HL-60/S4 (cell line): Measurements from ENCODE around the gene RAI14.
"Not testable (repeated sequence)": the region's sequence is repeated elsewhere in the genome, so short reads cannot be mapped to it uniquely, and the experiment has no call there.

ENCODE experiments used
- in situ Hi-C: fragments of 300-500 bp; cut with MboI; formaldehyde crosslinking; loops from 2 replicates; pipeline ENCODE4 v1.14.3; 2022; ENCODE audit warnings: low sequenced_read_pairs

The RAI14 gene

DNA sequence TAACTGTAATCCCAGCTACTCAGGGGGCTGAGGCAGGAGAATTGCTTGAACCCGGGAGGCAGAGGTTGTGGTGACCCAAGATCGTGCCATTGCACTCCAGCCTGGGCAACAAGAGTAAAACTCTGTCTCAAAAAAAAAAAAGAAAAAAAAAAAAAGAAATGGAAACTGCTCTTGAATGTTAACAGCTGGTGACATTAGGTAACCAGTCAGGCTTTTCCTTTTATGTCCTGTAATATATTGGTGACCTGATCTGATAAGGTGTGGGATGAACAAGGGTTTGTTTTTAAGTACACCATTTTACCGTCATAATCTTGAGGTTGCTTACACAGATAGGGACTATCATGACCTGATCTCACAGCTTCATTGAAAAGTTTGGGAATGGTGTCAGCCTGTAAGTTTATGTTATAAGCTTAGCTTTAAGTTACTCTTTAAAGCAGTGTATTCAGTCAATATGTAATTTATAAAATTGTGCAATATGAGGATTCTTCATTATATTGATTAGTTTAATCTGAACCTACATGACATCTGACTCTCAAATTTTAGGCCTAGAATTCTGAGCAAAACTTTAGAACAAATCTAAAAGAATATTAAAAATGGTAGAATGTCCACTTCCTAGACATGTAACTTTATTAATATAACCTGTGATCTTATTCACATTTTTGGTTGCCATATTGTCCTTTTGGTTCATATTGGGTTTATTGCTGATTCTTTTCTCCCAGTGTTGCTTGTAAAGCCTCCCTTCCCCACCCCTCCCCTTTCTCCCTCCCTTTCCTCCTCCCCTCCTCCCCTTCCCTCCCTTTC lies 41.4 kb downstream of the RAI14 start:
- in situ Hi-C loops: no loop called here

DNA sequence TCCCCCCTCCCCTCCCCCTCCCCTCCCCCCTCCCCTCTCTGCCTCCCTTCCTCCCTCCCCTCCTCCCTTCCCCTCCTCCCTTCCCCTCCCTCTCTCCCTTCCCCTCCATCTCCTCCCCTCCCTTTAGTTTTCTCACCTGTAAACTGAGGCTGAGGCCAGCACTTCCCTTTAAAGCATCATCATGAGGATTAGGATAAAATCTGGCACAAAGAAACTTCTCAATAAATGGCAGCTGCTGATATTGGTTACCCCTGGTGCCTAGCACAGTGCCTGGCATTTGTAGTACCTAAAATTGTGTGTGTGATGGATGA lies 41.9 kb downstream of the RAI14 start:
- in situ Hi-C loops: no loop called here

DNA sequence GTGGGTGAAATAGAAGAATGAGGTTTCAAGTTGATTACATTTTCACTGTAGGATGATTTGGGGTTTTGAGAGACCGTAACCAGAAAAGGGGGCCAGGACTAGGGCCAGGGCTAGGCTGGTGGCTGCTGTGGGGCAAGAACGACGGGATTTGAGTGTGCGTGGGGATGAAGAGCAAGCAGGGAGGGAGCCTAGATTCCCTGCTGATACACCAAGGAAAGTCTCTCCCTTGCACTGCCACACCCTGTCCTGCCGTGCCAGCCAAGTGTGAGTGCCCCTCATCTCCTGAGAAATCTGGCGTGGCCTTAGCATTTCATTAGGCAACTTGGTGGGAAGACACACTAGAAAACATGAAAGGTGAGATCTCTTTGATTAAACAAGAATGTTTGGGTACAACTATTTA lies 42.6 kb downstream of the RAI14 start:
- in situ Hi-C loops: no loop called here

DNA sequence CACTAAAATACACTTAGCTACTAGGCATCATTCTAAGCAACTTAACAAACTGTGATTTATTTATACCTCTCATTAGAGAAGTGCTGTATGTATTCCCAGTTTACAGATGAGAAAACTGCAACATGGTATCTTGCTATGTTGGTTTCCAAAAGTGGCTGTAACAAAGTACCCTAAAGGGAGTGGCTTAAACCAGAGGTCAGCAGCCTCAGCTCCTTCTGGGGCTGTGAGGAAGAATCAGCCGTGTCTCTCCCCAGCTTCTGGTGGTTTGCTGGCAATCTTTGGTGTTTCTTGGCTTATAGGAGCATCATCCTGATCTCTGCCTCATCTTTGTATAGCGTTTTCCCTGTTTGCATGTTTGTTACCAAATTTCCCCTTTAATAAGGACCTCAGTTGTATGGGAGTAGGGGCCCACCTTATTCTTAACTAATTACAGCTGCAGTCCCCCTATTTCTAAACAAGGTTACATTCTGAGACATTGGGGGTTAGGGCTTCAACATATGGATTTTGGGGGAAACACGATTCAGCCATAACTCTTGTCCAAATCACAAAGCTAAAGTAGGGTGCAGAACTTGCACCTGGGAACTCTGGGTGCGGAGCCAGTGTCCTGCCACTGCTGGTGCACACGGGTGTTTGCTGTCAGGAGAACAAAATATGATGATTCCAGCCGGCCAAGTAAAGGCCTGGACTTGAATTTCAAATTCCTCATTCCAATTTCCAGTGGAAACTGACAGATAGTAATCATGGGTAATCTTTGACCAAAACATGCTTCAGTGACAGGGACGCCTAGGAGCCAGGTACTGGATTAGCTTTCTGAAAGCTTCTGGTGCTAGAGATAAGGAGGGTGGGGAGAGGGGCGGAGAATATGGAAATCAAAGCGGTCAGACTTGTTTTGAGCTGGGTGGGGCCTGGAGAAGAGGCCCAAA lies 43.3 kb downstream of the RAI14 start:
- in situ Hi-C loops: no loop called here

DNA sequence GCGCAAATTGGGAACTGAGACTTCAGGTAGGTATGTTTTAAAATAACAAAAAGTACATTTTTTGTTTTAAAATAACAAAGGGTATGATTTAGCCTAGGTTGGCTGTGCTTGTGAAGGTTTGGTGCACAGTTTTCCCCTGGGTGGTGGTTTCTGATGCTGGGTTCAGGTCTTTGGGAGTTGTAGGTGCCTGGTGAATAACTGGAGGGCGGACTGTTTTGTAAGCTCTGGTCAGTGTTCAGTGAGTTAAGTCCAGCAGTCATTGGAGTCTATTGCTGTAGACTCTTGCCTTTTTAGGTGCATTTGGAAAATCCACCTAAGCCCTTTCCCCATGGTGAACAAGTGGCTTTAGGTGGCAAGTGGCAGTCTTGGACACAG lies 43.9 kb downstream of the RAI14 start:
- in situ Hi-C loops: no loop called here

DNA sequence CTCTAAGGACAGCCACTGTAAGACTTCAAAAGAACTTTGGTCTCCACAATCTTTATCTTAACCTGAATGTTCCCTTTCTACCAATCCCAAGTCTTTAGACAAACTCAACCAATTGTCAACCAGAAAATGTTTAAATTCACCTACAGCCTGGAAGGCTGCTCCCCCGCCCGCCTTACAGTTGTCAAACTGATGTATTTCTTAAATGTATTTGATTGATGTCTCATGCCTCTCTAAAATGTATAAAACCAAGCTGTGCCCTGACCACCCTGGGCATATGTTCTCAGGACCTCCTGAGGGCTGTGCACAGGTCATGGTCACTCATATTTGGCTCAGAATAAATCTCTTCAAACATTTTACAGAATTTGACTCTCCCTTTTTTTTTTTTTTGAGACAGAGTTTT lies 45.3 kb downstream of the RAI14 start:
- in situ Hi-C loops: not testable (repeated sequence)

DNA sequence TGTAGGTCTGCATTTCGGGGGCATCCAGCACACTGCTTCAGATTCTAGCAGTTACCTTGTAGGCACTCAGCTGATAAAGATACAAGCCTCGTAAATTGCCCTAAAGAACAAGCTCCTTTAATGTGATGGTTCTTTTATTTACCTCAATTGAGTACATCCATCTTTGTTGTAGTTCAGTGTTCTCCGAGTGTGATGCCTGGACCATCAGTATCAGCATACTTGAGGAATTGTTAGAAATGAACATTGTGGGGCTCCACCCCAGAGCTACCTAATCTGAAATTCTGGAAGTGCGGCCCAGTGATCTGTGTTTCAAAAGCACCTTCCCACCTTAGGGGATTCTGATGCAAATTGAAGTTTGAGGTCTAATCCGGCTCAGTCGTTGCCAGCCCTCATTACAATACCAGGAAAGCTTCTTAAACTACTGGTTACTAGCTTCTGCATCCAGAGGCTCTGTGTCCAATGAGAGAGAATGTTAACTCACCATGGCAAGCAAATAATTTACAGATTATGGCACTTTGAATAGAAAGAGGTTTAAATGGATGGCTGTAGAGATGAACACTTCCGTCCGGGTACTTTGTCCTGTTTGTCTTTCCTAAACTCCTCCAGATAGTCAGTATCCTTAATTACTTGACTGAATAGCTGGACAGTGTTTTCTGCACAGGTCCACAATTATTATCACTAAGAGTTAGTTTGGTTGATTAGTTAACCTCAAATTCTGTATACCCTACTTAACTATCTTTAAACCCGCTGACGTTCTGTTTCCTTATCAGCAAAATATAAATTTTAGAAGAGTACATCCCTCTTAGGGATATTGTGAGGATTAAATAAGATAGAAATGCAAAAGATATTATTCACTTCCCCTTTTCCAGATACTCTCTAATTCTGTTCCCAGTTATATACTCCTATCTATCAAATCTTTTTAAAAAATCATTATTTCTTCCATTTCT lies 47.9 kb downstream of the RAI14 start:
- in situ Hi-C loops: no loop called here

DNA sequence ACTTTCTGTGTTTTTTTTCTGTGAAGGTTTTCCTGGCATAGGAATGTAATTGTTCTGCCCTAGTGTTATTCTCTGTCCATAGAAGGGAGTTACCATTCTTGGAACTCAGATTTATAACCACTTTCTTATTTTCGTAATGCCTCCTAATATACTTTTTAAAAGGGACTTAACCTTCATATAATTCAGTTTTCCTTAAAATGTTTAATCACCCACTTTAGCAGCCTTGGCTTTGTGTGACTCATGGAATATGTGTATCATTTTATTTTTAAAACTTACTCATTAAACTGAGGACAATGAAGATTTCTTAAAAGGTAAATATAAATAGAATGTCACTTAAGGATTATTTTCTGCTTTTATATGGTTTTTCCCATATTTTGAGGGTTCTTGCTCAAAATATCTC lies 50.0 kb downstream of the RAI14 start:
- in situ Hi-C loops: no loop called here

DNA sequence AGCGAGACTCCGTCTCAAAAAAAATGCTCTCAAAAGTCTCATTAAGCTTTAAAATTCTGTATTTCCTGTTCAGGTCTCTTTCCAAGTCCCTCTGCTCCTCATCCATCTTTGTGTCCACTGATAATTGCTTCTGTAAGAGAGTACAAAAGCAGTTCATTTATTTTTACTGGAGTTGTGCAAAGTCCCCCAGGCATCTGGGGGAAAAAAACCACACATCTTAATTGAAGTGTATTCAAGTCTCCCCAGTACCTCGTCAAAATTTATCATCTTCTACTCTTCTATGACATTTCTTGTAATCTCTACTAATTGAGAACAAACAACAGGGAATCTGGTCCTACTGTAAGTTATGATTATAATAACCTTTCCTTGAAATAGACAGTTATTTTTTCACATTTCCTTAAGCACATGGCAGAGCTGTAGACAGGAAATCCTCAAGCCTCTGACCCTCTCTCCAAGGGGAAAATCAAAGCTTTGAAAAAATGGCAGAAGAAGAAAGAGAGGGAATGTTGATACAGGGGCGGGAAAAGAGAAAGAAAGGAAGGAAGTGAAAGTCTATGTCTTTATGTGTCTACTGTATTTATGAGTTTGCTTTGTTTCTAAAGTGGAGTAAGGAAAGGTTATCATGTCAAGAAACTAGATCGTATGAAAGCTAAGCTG lies 51.5 kb downstream of the RAI14 start:
- in situ Hi-C loops: no loop called here

DNA sequence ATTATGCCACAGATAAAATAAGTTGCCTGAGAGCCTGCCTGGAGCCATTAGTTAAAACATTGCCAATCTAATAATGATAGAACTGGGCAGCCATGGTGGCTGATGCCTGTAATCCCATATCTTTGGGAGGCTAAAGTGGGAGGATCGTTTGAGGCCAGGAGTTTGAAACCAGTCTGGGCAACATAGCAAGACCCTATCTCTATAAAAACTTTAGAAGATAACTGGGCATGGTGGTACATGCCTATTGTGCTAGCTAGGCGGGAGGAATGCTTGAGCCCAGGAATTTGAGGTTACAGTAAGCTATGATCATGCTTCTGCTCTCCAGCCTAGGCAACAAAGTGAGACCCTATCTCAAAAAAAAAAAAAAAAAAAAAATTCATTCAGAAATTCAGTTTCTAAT lies 52.6 kb downstream of the RAI14 start:
- in situ Hi-C loops: no loop called here

DNA sequence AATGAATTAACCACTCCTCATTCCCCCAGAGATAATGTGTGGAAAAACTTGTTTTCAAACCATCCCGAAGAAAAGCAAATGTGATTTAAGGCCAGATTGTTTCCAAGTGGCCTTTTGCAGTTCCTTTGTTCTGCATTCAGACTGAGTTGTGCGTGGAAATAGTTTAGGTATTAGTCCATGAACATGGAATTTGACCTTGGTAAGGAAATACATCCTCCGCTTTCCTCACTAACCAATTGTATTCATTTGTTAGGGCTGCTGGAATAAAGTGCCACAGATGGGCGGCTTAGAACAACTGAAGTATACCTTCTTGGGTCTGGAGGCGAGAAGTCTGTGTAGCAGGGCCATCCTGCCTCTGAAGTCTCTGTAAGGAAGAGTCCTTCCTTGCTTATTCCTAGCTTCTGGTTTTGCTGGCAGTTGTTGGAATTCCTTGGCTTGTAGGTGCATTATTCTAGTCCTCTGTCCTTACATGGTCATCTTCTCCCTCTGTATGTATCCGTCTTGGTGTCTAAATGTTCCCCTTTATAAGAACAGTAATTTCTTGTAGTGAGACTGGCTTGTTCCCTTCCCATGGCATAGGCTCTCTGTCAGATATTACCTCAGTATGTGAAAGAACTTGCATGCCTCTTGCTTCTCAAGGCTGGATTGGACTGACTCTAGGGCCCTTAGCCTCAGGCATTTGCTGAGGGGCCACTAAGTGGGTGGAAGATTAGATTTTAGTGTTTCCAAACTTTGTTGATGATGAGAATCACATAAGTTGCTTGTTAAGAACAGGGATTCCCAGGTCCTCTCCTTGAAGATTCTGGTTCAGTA lies 53.9 kb downstream of the RAI14 start:
- in situ Hi-C loops: no loop called here

DNA sequence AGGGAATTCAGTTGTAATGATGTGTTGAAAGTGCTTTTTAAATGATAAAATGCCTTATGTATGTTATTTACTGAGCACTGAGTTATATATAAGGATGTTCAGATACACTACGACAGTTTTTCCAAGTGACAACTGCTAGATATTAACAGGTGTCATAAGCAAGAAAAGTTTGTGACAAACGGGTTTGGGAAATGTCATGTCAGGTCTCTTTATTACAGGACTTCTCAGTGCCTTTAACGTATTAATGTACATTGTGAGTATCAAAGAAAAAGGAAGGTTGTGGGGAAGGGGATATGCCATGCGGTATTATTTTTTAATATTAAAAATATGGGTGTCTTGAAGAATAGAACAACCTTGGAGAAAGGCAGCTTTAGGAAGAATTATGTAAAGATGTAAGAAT lies 56.4 kb downstream of the RAI14 start:
- in situ Hi-C loops: no loop called here

DNA sequence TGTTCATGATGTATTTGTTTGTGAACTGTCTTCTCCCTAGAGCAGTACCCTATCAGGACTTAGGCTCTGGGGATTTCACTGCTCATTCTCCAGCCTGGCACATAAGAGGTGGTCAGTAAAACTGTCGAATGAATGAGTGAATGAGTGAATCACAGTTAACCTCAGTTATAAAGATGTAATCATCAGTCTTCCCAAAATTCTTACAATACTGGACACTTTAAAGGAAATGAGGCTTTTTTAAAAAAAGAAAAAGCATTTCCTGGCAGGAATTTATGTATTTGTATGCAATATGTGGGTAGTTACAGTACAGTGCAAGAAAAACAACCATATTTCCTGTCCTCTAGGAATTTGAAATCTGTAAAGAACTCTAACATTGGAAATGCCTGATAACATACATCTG lies 59.6 kb downstream of the RAI14 start:
- in situ Hi-C loops: no loop called here

DNA sequence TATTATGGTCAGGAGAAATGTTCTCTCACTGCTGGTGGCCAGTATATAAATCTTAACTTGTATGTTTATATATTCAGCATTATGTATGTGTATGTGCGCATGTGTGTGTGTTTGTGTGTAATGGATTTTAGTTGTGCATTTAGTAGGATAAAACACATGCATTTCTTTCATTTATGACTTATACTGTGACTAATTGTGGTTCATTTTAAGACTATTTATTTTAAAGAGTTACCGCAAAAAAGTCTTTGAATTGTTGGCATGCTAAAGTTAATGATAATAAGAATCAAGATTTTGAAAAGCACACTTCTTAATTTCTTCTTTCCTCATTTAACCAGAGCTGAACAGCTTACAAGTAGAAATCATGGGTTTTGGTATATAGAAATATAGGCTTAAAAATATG lies 60.9 kb downstream of the RAI14 start:
- in situ Hi-C loops: no loop called here

DNA sequence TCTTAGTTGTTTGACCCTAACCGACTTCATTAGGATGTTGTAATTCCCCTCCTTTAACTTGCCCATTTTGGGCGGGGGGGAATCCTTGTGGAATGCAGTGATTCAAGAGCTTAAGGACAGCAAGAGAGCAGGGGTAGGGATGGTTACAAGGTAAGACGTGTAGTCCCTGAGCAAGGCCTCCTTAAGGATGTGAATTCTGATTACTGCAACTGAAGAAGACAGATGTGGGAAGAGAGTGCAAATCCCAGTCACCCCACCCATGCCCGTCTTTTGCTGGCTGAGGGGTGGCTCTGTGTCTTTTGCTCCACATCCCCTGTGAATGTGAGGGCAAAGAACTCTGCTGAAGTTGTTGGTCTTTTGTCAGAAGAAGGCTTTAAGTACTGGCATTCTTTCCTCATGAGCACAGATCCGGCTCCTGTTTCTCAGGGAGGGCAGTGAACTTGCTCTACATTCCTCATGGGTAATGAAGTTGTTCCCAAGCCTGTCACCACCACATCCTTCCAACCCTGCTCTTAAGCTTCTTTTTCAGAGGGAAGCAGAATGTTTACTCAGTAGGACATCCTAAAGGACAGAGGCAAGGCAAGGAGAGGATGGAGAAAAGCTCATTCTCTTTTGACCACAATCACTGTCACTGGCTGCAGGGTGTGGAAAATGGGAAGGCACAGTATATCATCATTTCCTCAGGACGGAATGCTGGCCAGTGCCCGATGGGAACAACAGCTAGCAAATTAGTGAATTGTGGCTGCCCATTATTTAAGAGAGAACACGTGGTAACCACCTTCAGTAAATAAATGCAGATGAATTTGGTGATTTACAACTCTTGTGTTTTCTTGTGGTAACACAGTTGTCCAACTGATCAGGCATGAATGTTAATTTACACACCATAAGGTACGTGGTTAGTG lies 61.5 kb downstream of the RAI14 start:
- in situ Hi-C loops: no loop called here

DNA sequence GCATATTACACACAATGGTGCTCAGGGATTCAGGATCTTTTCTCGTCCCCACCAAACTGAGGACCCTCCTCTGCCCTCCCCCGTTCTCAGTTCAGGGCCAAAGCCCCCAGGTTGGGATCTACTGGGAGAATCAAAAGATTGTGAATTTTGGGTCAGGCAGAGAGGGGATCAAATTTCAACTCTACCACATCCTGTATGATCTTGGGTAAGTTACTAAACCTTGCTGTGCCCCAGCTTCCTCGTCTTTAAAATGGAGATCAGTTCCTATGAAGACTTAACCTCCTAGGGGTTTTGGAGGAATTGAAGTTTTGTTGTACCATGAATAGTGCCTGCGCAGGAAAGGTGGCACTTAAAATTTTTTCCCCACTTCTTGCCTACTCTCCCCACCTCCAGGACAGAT lies 62.4 kb downstream of the RAI14 start:
- in situ Hi-C loops: no loop called here

DNA sequence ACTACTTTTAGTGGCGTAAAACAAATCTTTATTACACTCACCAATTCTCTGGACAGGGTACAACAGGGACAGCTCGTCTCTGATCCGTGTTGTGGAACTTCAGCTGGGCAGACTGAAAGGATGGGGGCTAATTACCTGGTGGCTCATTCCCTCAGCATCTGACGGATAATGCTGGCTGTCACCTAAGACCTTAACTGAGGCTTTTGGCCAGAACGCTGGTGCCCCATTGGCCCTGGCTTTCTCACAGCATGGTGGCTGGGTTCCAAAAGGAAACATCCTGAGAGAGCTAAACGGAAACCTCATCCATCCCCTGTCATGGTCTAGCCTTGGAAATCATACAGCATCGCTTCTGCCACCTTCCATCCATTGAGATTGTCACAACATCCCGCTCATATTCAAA lies 62.9 kb downstream of the RAI14 start:
- in situ Hi-C loops: no loop called here

DNA sequence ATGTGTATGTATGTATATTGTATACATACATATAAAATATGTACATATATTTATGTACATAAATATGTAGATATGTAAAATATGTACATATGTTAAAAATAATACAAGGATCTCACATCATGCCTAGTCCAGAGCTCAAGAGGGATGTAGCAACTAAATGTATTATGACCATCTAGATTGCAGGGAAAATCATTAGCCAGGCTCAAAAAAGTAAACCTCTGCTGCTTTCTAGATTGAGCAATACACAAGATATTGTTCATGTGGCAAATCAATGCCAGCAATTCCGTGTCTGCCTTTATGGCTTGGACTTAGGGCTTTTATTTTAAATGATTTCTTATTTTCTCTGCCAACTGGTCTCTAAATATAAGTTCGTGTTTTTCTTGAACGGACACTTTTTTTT lies 65.2 kb downstream of the RAI14 start:
- in situ Hi-C loops: no loop called here

DNA sequence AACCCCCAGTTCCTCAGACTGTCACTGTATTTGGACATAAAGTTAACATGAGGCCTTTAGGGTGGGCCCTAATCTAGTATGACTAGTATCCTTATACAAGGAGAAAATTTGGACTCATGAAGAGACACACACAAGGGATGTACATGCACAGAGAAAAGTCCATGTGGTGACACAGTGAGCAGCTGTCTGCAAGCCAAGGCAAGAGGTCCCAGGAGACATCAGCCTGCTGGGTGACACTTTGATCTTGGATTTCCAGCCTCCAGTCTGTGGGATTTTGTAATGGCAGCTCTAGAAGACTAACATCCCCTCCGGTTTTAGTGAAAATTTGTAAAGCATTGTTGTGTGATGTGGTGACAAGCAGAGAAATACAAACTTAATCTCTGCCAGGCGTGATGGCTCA lies 66.1 kb downstream of the RAI14 start:
- in situ Hi-C loops: no loop called here
